Mesenchymal stem cell (in vitro differentiated cells and primary cell): ENCODE data around the gene SC5D.

Source experiments
- DNase-seq: peaks from one replicate; pipeline ENCODE4 v3.0.0-alpha.2; 2013
- H2AFZ ChIP-seq: one replicate; pipeline ENCODE4 v1.6.1; 2013; ENCODE audit warnings: low read depth, mild to moderate bottlenecking, control low read depth, inconsistent platforms, low read length, moderate library complexity
- H2AK5ac ChIP-seq: 2 replicates; pipeline ENCODE4 v1.6.1; 2013; ENCODE audit warnings: low read length, moderate library complexity, mild to moderate bottlenecking, inconsistent platforms; ENCODE audit not compliant: severe bottlenecking
- H2BK120ac ChIP-seq: one replicate; pipeline ENCODE4 v1.6.1; 2013; ENCODE audit warnings: low read depth, mild to moderate bottlenecking, inconsistent platforms, low read length, moderate library complexity
- H2BK12ac ChIP-seq, 2 experiments: one replicate each; pipeline ENCODE4 v1.6.1; 2013; ENCODE audit warnings: inconsistent platforms in 2 of 2, low read length in 2 of 2, mild to moderate bottlenecking in 2 of 2, moderate library complexity in 2 of 2, control low read depth in 1 of 2
- H2BK15ac ChIP-seq: one replicate; pipeline ENCODE4 v1.6.1; 2013; ENCODE audit warnings: mild to moderate bottlenecking, low read depth, inconsistent platforms; ENCODE audit not compliant: poor library complexity, severe bottlenecking
- H2BK5ac ChIP-seq: 2 replicates; pipeline ENCODE4 v1.6.1; 2013; ENCODE audit warnings: low read depth, mild to moderate bottlenecking, low read length, control low read depth, inconsistent platforms; ENCODE audit not compliant: poor library complexity, severe bottlenecking
- H3K14ac ChIP-seq, 2 experiments: one replicate each; pipeline ENCODE4 v1.6.1; 2013; ENCODE audit warnings: inconsistent platforms in 2 of 2, low read length in 2 of 2, control low read depth in 1 of 2, mild to moderate bottlenecking in 1 of 2, moderate library complexity in 1 of 2
- H3K18ac ChIP-seq, 2 experiments: one replicate each; pipeline ENCODE4 v1.6.1; 2013; ENCODE audit warnings: inconsistent platforms in 2 of 2, low read length in 2 of 2, control low read depth in 1 of 2, low read depth in 1 of 2, mild to moderate bottlenecking in 1 of 2
- H3K23ac ChIP-seq, 2 experiments: one replicate each; pipeline ENCODE4 v1.6.1; 2013; ENCODE audit warnings: inconsistent platforms in 2 of 2, low read length in 2 of 2, mild to moderate bottlenecking in 2 of 2, moderate library complexity in 2 of 2, control low read depth in 1 of 2
- H3K27ac ChIP-seq: 2 replicates; pipeline ENCODE4 v1.5.1; 2013; ENCODE audit warnings: mild to moderate bottlenecking, moderate library complexity, low read length, control low read depth, inconsistent platforms; ENCODE audit not compliant: poor library complexity, severe bottlenecking
- H3K27me3 ChIP-seq, 2 experiments: 2 replicates each; pipeline versions ENCODE4 v1.6.1 to v1.7.0; 2013; ENCODE audit warnings: low read length in 2 of 2, mild to moderate bottlenecking in 2 of 2, moderate library complexity in 2 of 2, control low read depth in 1 of 2, inconsistent platforms in 1 of 2; ENCODE audit not compliant: control insufficient read depth in 1 of 2, insufficient read depth in 1 of 2
- H3K36me3 ChIP-seq, 2 experiments: 2 replicates each; pipeline versions ENCODE4 v1.6.1 to v1.7.0; 2013; ENCODE audit warnings: low read length in 2 of 2, control low read depth in 1 of 2, inconsistent platforms in 1 of 2, low read depth in 1 of 2, mild to moderate bottlenecking in 1 of 2; ENCODE audit not compliant: insufficient read depth in 2 of 2, control insufficient read depth in 1 of 2
- H3K4ac ChIP-seq, 2 experiments: one replicate each; pipeline ENCODE4 v1.6.1; 2013; ENCODE audit warnings: inconsistent platforms in 2 of 2, low read length in 2 of 2, mild to moderate bottlenecking in 2 of 2, moderate library complexity in 2 of 2, control low read depth in 1 of 2, low read depth in 1 of 2
- H3K4me1 ChIP-seq: 2 replicates; pipeline ENCODE4 v1.6.1; 2013; ENCODE audit warnings: low read depth, low read length, control low read depth; ENCODE audit not compliant: control insufficient read depth, insufficient read depth
- H3K4me2 ChIP-seq: 2 replicates; pipeline ENCODE4 v1.6.1; 2013; ENCODE audit warnings: low read length, mild to moderate bottlenecking, inconsistent platforms; ENCODE audit not compliant: poor library complexity, severe bottlenecking
- H3K4me3 ChIP-seq, 2 experiments: 2 replicates each; pipeline versions ENCODE4 v1.5.1 to v1.7.0; 2013; ENCODE audit warnings: low read length in 2 of 2, mild to moderate bottlenecking in 2 of 2, control low read depth in 1 of 2, low read depth in 1 of 2; ENCODE audit not compliant: insufficient read depth in 1 of 2
- H3K79me1 ChIP-seq: replicated peaks from 2 replicates; pipeline ENCODE4 v1.6.1; 2013; ENCODE audit warnings: mild to moderate bottlenecking, control low read depth, low read length, inconsistent platforms; ENCODE audit not compliant: poor library complexity, severe bottlenecking
- H3K9ac ChIP-seq: 2 replicates; pipeline ENCODE4 v1.7.0; 2013; ENCODE audit warnings: mild to moderate bottlenecking, low read length, moderate library complexity
- H3K9me3 ChIP-seq: 2 replicates; pipeline ENCODE4 v1.7.0; 2013; ENCODE audit warnings: mild to moderate bottlenecking, low read length; ENCODE audit not compliant: control insufficient read depth
- H4K8ac ChIP-seq: one replicate; pipeline ENCODE4 v1.6.1; 2013; ENCODE audit warnings: inconsistent platforms, mild to moderate bottlenecking, low read length, moderate library complexity
- H4K91ac ChIP-seq: one replicate; pipeline ENCODE4 v1.6.1; 2013; ENCODE audit warnings: mild to moderate bottlenecking, low read length, inconsistent platforms
- WGBS: methylation state at CpG from one replicate; pipeline ENCODE4 v1.1.7; 2013; ENCODE audit warnings: mixed read lengths; 5-methylcytosine and 5-hydroxymethylcytosine counted together

Gene SC5D

DNA sequence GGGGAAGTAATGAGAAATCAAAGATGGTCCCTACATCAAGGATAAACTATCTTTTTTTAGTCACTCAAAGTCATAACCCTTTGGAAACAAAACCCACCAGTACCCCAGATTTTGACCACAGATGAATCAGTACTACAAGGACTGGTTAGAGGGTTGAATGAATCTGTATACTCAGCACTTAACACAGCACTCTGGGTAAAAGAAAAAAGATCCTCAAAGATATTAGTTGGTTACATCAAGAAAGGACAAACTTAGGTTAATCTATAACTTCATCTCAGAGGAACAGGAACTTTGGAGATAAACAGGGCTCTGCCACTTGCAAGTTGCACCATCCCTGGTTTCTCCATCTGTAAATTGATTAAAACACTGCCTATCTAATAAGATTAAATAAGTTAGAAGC, 18.8 kb downstream of the SC5D start:
- no peak overlapping the region for H2BK5ac ChIP-seq
- H3K79me1 ChIP-seq, result no peaks in the 10 kb centered on the region
- no peak overlapping the region for H3K4me3 ChIP-seq
- no peak overlapping the region for H3K23ac ChIP-seq
- no peaks in the 10 kb centered on the region for H3K9me3 ChIP-seq
- H3K27me3 ChIP-seq, result no peaks in the 10 kb centered on the region
- H2BK15ac ChIP-seq, result no peak overlapping the region
- no peak overlapping the region for H3K27ac ChIP-seq
- no peak overlapping the region for H3K4ac ChIP-seq
- no peak overlapping the region for H3K14ac ChIP-seq
- H4K91ac ChIP-seq, result no peak overlapping the region
- no peak overlapping the region for H2BK12ac ChIP-seq
- H3K4me2 ChIP-seq, result no peak overlapping the region
- no peak overlapping the region for H2AK5ac ChIP-seq
- peaks cover 5 to 41% of the 10 kb centered on the region in 2 experiments for H3K36me3 ChIP-seq
- DNase-seq, result no peak
- no peak overlapping the region for H4K8ac ChIP-seq
- H3K18ac ChIP-seq, result no peak overlapping the region
- H3K9ac ChIP-seq, result no peak overlapping the region
- H3K4me1 ChIP-seq, result no peaks in the 10 kb centered on the region
- H2BK120ac ChIP-seq, result no peak overlapping the region
- H2AFZ ChIP-seq, result no peak overlapping the region

DNA sequence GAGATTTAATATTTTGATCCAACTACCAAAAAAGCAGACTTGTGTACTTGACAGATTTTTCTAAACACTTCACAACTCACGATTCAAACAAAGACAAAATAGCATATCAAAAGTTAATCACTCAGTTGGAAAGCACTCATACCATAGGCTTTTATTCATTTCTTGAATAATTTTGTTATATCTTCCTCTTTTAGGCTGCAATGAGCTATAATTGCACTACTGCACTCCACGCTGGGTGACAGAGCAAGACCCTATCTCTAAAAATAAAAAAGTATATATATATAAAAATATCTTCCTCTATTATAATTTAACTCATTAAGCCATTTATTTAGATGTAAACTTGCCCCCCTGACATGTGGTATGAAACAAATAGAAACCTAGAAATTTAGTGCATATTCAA, 19.9 kb downstream of the SC5D start:
- 78% methylated on average over 1 of the region's 2 CpGs for WGBS
- H2BK5ac ChIP-seq, result no peak overlapping the region
- no peak overlapping the region for H4K8ac ChIP-seq
- H3K4me1 ChIP-seq, result no peaks in the 10 kb centered on the region
- H4K91ac ChIP-seq, result no peak overlapping the region
- peaks cover 0 to 30% of the 10 kb centered on the region in 2 experiments for H3K36me3 ChIP-seq
- no peak overlapping the region for H2BK12ac ChIP-seq
- no peaks in the 10 kb centered on the region for H3K79me1 ChIP-seq
- DNase-seq, result no peak
- no peaks in the 10 kb centered on the region for H3K9me3 ChIP-seq
- H3K4ac ChIP-seq, result no peak overlapping the region
- H3K27ac ChIP-seq, result no peak overlapping the region
- H3K23ac ChIP-seq, result no peak overlapping the region
- no peak overlapping the region for H2AK5ac ChIP-seq
- H3K9ac ChIP-seq, result no peak overlapping the region
- no peak overlapping the region for H3K14ac ChIP-seq
- H2AFZ ChIP-seq, result no peak overlapping the region
- H3K27me3 ChIP-seq, result no peaks in the 10 kb centered on the region
- no peak overlapping the region for H2BK15ac ChIP-seq
- H3K18ac ChIP-seq, result no peak overlapping the region
- no peak overlapping the region for H2BK120ac ChIP-seq
- no peak overlapping the region for H3K4me2 ChIP-seq
- H3K4me3 ChIP-seq, result no peak overlapping the region

DNA sequence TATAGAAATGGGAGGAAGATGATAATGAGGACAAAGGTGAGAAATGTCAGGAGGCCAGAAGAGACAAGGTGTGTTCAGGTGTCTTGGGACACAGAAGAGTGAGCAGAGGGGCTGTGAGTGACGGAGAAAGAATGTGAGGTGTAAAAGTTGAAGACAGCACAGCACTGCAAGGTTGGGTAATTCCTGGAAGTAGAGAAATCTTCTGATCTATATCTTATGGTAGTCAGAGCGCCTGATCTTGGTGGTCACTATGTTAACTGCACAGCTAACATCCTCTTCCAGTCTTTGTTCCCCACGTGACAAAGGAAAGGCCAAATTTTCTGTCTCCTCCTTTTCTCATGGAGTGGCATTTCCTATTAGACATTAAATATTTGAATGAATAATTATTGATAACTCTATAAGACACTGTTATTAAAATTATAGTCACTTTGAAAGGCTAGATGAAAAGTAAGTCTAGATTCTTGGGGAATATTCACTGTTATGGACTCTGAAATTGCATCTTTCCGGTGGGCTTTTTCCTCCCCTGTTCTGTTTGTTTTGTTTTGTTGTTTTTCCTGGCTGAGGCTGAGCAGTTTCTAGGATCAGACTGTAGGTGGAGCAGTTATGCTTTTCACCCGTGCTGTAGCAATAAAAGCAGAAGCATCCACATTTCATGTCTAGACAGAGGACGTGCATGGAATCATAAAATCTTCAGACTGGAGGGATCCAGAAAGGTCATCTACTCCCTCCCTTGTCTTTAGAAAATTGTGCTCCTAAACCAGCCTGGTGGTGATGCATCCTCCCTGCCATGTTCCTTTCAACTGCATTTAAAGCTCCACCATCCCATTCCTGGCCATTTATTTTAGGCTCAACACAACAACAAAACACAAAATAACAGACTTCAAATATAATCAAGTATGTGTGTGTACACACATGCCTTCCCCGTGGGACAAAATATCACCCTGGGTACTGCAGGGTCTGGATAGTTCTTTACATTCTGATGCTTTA, 26.6 kb downstream of the SC5D start:
- H2AK5ac ChIP-seq, result no peak overlapping the region
- no peak overlapping the region for H2BK15ac ChIP-seq
- no peak overlapping the region for H2BK120ac ChIP-seq
- no peak overlapping the region for H2AFZ ChIP-seq
- H3K4me3 ChIP-seq, result no peak overlapping the region
- no peak overlapping the region for H4K8ac ChIP-seq
- no peaks in the 10 kb centered on the region for H3K36me3 ChIP-seq
- H3K9me3 ChIP-seq, result no peaks in the 10 kb centered on the region
- peak overlapping the region in 1 of 2 experiments; percentile 15 for H2BK12ac ChIP-seq
- no peaks in the 10 kb centered on the region for H3K79me1 ChIP-seq
- H3K27me3 ChIP-seq, result peaks cover 17 to 26% of the 10 kb centered on the region in 2 experiments
- WGBS, result 36% methylated on average over 5 of the region's 7 CpGs
- no peak overlapping the region for H3K27ac ChIP-seq
- no peak overlapping the region for H3K14ac ChIP-seq
- H3K4me1 ChIP-seq, result no peaks in the 10 kb centered on the region
- H3K4me2 ChIP-seq, result no peak overlapping the region
- no peak overlapping the region for H3K4ac ChIP-seq
- H4K91ac ChIP-seq, result no peak overlapping the region
- H3K18ac ChIP-seq, result no peak overlapping the region
- peak; percentile 60 for DNase-seq
- no peak overlapping the region for H2BK5ac ChIP-seq
- H3K23ac ChIP-seq, result no peak overlapping the region
- no peak overlapping the region for H3K9ac ChIP-seq

- Histone ChIP-seq H3K4me3 (no peak overlapping the region), H3K27ac (no peak overlapping the region), H4K8ac (no peak overlapping the region), H3K9ac (no peak overlapping the region), H2AK5ac (no peak overlapping the region), H4K91ac (no peak overlapping the region), H2BK120ac (no peak overlapping the region), H3K14ac (no peak overlapping the region), H2BK5ac (no peak overlapping the region), H3K4ac (no peak overlapping the region), H3K4me2 (no peak overlapping the region), H2AFZ (no peak overlapping the region), H3K9me3 (no peaks in the 10 kb centered on the region), H2BK15ac (no peak overlapping the region), H3K27me3 (peaks cover 17 to 48% of the 10 kb centered on the region in 2 experiments), H3K79me1 (no peaks in the 10 kb centered on the region), H2BK12ac (no peak overlapping the region), H3K36me3 (no peaks in the 10 kb centered on the region), H3K18ac (no peak overlapping the region), H3K23ac (no peak overlapping the region), H3K4me1 (no peaks in the 10 kb centered on the region)
- 35% methylated on average over 6 of the region's 7 CpGs for WGBS
- peak; percentile 7 for DNase-seq
Observed at GRCh38 chr11:121321614-121322243, 29.2 kb downstream of the SC5D start.
